GM23338 (cell line): ENCODE results near the gene MARVELD3. TPM values are rescaled to one million over a fixed set of nuclear protein-coding genes. Genes with fewer than 3 reads are reported as not detected.

Experiments used
- ATAC-seq: fragments of 200-7000 bp; cut with Tn5 transposase; 3 replicates; pipeline ENCODE4 v1.9.1; 2020
- DNase-seq: peaks from one replicate; pipeline ENCODE4 v3.0.0-alpha.2; 2015; ENCODE audit warnings: low spot score
- H2AFZ ChIP-seq: fragments of 200-600 bp; sonication (generic); 2 replicates; pipeline ENCODE4 v1.8.0; 2016; ENCODE audit warnings: antibody characterized with exemption, mild to moderate bottlenecking, moderate library complexity
- H3F3A ChIP-seq: fragments of 200-600 bp; sonication (generic); replicated peaks from 2 replicates; pipeline ENCODE4 v1.8.0; 2017; ENCODE audit warnings: antibody characterized with exemption, mixed run types, low read depth
- H3K27ac ChIP-seq: fragments of 200-600 bp; sonication (generic); 2 replicates; pipeline ENCODE4 v1.6.1; 2016; ENCODE audit warnings: low read depth
- H3K27me3 ChIP-seq: fragments of 200-600 bp; sonication (generic); 2 replicates; pipeline ENCODE4 v1.8.0; 2016; ENCODE audit warnings: mild to moderate bottlenecking, mixed run types, moderate library complexity; ENCODE audit not compliant: insufficient read depth
- H3K36me3 ChIP-seq: fragments of 200-600 bp; sonication (generic); 2 replicates; pipeline ENCODE4 v1.8.0; 2016; ENCODE audit warnings: mild to moderate bottlenecking; ENCODE audit not compliant: insufficient read depth
- H3K4me1 ChIP-seq: fragments of 200-600 bp; sonication (generic); 2 replicates; pipeline ENCODE4 v1.8.0; 2016; ENCODE audit warnings: mild to moderate bottlenecking, moderate library complexity; ENCODE audit not compliant: insufficient read depth
- H3K4me2 ChIP-seq: fragments of 200-600 bp; sonication (generic); 2 replicates; pipeline ENCODE4 v1.7.1; 2017; ENCODE audit warnings: mixed run types
- H3K4me3 ChIP-seq: fragments of 200-600 bp; sonication (generic); 2 replicates; pipeline ENCODE4 v1.6.1; 2016; ENCODE audit warnings: mixed run types
- H3K79me2 ChIP-seq: fragments of 200-600 bp; sonication (generic); replicated peaks from 2 replicates; pipeline ENCODE4 v1.8.0; 2017; ENCODE audit warnings: mild to moderate bottlenecking; ENCODE audit not compliant: insufficient read depth
- H3K9me2 ChIP-seq: fragments of 200-600 bp; sonication (generic); 2 replicates; pipeline ENCODE4 v1.8.0; 2017; ENCODE audit not compliant: insufficient read depth
- H4K20me1 ChIP-seq: fragments of 200-600 bp; sonication (generic); replicated peaks from 2 replicates; pipeline ENCODE4 v1.8.0; 2017; ENCODE audit warnings: mild to moderate bottlenecking; ENCODE audit not compliant: insufficient read depth
- H3K27ac Mint-ChIP-seq: 2 replicates; pipeline ENCODE4 v1.8.0; 2020; ENCODE audit warnings: inconsistent platforms, mild to moderate bottlenecking, moderate library complexity, mixed read lengths
- H3K27me3 Mint-ChIP-seq: 3 replicates; pipeline ENCODE4 v1.8.0; 2022; ENCODE audit warnings: low read depth, mild to moderate bottlenecking, moderate library complexity, mixed read lengths, inconsistent platforms; ENCODE audit not compliant: insufficient read depth, poor library complexity
- H3K36me3 Mint-ChIP-seq: 3 replicates; pipeline ENCODE4 v1.8.0; 2021; ENCODE audit warnings: low read depth, mild to moderate bottlenecking, inconsistent platforms, moderate library complexity, mixed read lengths
- H3K4me1 Mint-ChIP-seq: 3 replicates; pipeline ENCODE4 v1.8.0; 2020; ENCODE audit warnings: mild to moderate bottlenecking, inconsistent platforms, mixed read lengths
- H3K4me3 Mint-ChIP-seq: 3 replicates; pipeline ENCODE4 v1.8.0; 2021; ENCODE audit warnings: moderate library complexity, mild to moderate bottlenecking, inconsistent platforms, mixed read lengths
- H3K9me3 Mint-ChIP-seq: 3 replicates; pipeline ENCODE4 v1.8.0; 2020; ENCODE audit warnings: moderate library complexity, mild to moderate bottlenecking, inconsistent platforms, mixed read lengths
- ETS1 ChIP-seq: IDR thresholded peaks from 2 replicates; pipeline ENCODE4 v1.6.1; 2016; ENCODE audit warnings: antibody characterized with exemption
- EZH2 ChIP-seq: fragments of 200-600 bp; sonication (generic); IDR thresholded peaks from one replicate; pipeline ENCODE4 v1.8.0; 2017; ENCODE audit warnings: antibody characterized with exemption, mild to moderate bottlenecking, low read depth; ENCODE audit not compliant: unreplicated experiment
- EZH2phosphoT487 ChIP-seq: fragments of 200-600 bp; sonication (generic); IDR thresholded peaks from one replicate; pipeline ENCODE4 v1.8.1; 2018; ENCODE audit warnings: antibody characterized with exemption; ENCODE audit not compliant: unreplicated experiment
- JUNB ChIP-seq: IDR thresholded peaks from one replicate; pipeline ENCODE4 v1.6.1; 2016; ENCODE audit warnings: antibody characterized with exemption; ENCODE audit not compliant: unreplicated experiment
- POLR2AphosphoS5 ChIP-seq: IDR thresholded peaks from 2 replicates; pipeline ENCODE4 v1.6.1; 2016; ENCODE audit warnings: antibody characterized with exemption, low read depth
- REST ChIP-seq: IDR thresholded peaks from one replicate; pipeline ENCODE4 v1.6.1; 2018; ENCODE audit warnings: antibody characterized with exemption; ENCODE audit not compliant: unreplicated experiment
- STAT1 ChIP-seq: IDR thresholded peaks from one replicate; pipeline ENCODE4 v1.6.1; 2016; ENCODE audit warnings: antibody characterized with exemption; ENCODE audit not compliant: unreplicated experiment
- ZNF331 ChIP-seq: fragments of 250-450 bp; sonication (Bioruptor Pico); IDR thresholded peaks from 2 replicates; pipeline ENCODE4 v1.5.0; 2020; ENCODE audit warnings: low read depth, mild to moderate bottlenecking, moderate library complexity
- ZNF462 ChIP-seq: fragments of 250-450 bp; sonication (Bioruptor Pico); IDR thresholded peaks from 2 replicates; pipeline ENCODE4 v1.5.0; 2020; ENCODE audit warnings: mild to moderate bottlenecking, moderate library complexity
- polyA plus RNA-seq: library from polyadenylated mRNA; unstranded; fragments of >200 nt; fragmentation: Nextera tagmentation; extraction: Ambion mirVana; gene quantifications from 2 replicates; pipeline ENCODE4 v1.2.1, GENCODE V29; 2016
- total RNA-seq: library from RNA; depleted of rRNA; stranded (reverse); fragments of >200 nt; shearing (Covaris generic); gene quantifications from 2 replicates; pipeline ENCODE4 v1.2.3, GENCODE V29; 2014
- TF ChIP-seq, protein P1 (sequence below), 2 experiments: fragments of 200-600 bp in 1 of 2; sonication (generic) in 1 of 2; conservative IDR thresholded peaks; 2 replicates each; pipeline versions ENCODE4 v1.5.1 to v1.6.1; 2016 to 2017; ENCODE audit warnings: antibody characterized with exemption in 2 of 2, low read depth in 2 of 2, mild to moderate bottlenecking in 2 of 2, moderate library complexity in 1 of 2

Gene MARVELD3
- total and polyA plus RNA-seq, 2 experiments from 2014 or later, result 23.4 to 32.7 TPM

DNA sequence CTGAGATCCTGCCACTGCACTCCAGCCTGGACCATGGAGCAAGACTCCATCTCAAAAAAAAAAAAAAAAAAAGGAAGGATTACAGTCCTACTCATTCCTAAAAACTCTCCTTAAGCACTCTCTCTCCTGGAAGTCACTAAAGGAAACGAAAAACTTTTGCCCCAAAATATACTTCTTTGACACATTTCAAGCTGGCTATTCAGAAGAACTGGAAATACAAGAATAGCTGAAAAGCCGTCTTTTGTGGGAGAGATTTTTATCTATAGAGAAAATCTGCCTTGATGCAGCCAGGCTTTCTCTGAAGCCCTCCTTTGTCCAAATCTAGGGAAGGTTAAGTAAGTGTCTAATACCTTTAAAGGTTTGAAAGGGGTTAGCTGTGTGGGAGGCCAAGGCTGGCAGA is 16.9 kb upstream of the MARVELD3 start (continued):
- TF ChIP-seq, protein P1, sequence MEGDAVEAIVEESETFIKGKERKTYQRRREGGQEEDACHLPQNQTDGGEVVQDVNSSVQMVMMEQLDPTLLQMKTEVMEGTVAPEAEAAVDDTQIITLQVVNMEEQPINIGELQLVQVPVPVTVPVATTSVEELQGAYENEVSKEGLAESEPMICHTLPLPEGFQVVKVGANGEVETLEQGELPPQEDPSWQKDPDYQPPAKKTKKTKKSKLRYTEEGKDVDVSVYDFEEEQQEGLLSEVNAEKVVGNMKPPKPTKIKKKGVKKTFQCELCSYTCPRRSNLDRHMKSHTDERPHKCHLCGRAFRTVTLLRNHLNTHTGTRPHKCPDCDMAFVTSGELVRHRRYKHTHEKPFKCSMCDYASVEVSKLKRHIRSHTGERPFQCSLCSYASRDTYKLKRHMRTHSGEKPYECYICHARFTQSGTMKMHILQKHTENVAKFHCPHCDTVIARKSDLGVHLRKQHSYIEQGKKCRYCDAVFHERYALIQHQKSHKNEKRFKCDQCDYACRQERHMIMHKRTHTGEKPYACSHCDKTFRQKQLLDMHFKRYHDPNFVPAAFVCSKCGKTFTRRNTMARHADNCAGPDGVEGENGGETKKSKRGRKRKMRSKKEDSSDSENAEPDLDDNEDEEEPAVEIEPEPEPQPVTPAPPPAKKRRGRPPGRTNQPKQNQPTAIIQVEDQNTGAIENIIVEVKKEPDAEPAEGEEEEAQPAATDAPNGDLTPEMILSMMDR (conservative IDR thresholded peaks at IDR 0.05; ENCODE audit: low read depth in 2 of 2), result no peak
- TF ChIP-seq ETS1, result no peak

DNA sequence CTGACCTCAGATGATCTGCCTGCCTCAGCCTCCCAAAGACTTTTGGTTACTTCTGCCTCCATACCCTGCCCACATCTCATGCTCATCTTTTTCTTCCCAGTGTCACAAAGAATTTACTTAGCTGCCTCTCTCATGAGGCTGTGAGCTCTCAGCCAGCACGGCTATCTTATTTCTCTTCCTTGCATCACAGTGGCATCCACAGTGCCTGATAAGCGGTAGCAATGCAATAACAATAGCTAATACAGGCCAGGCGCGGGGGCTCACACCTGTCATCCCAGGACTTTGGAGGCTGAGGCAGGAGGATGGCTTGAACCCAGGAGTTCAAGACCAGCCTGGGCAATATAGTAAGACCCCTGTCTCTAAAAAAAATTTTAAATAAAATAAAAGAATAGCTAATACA is 15.5 kb upstream of the MARVELD3 start:
- Histone ChIP-seq H3K4me1 (no peaks in the 10 kb centered on the region; the same call in 1 of the 2 replicates), H3K27ac (no peak overlapping the region), H2AFZ (no peak overlapping the region), H3F3A (no peaks in the 10 kb centered on the region), H3K27me3 (no peaks in the 10 kb centered on the region), H3K9me2 (no peaks in the 10 kb centered on the region), H4K20me1 (no peaks in the 10 kb centered on the region), H3K4me2 (peak overlapping the region; percentile 70), H3K36me3 (no peaks in the 10 kb centered on the region), H3K79me2 (no peaks in the 10 kb centered on the region), H3K4me3 (0 out of 2 replicates have a peak overlapping the region, but pooled peaks have one; percentile 31)
- Mint-ChIP-seq H3K36me3 (no peaks in the 10 kb centered on the region), H3K27me3 (peaks cover 12% of the 10 kb centered on the region), H3K27ac (no peak overlapping the region), H3K4me3 (no peak overlapping the region), H3K9me3 (no peaks in the 10 kb centered on the region), H3K4me1 (peaks cover 8% of the 10 kb centered on the region)
- DNase-seq (peak; percentile 14), ATAC-seq (no peak)
- TF ChIP-seq STAT1, result no peak
- TF ChIP-seq ZNF331 (CRISPR knock-in tag), result no peak
- TF ChIP-seq ETS1, result no peak
- no peak for TF ChIP-seq EZH2phosphoT487
- no peak for TF ChIP-seq REST
- TF ChIP-seq EZH2, result no peak
- TF ChIP-seq POLR2AphosphoS5, result no peak
- no peak for TF ChIP-seq ZNF462 (CRISPR knock-in tag)
- no peak for TF ChIP-seq JUNB
